ENCODE measurements around the gene BRIP1.
"Not testable (repeated sequence)": the region's sequence is repeated elsewhere in the genome, so short reads cannot be mapped to it uniquely, and the experiment has no call there.

The BRIP1 gene

DNA sequence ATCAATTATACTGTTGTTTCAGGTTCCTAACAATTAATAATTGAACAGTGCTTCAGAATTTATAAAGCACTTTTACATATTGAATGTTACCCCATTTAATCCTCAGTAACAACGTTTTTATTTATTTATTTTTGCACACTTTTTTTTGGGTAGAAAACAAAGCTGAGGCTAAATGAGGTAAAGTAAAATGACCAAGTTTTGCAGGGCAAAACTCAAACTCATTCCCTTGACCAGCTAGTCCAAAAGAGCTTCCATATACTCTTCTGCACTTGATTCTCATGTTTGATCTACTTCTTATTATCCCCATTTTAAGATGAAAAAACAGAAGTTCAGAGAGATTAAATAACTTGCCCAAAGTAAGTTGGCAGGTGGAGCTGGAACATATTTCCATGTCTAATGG is 191.2 kb downstream of the BRIP1 start:
- Histone ChIP-seq H3K9ac (ENCODE audit: low read length) (no peak overlapping the region), H3K4me3 (ENCODE audit: low read length) (no peak overlapping the region)

DNA sequence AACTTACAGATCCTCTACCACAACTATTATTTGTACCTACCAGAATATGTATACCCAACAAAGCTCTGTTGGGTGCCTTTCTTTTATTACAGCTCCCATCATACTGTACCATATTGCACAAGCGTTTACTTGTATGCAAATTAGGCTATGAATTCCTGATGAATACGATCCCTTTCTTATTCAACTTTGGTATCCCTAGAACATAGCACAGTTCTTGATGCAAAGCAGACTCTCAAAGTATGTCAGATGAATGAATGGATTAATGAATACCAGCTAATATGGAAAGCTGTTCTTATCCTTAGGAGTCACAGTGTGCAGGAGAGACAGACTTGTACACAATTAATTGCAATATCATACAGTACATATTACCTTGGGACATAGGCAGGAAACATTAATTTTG is 192.6 kb downstream of the BRIP1 start:
- DNase-seq (ENCODE audit: low read depth), result no peak
- H3K9me3 ChIP-seq (ENCODE audit: control insufficient read depth, low read length), result no peaks in the 10 kb centered on the region
- no peaks in the 10 kb centered on the region for H3K27me3 ChIP-seq (replicated peaks; ENCODE audit: control insufficient read depth, insufficient read depth, low read length)

More for the DNA sequence above, 191.2 kb downstream of the BRIP1 start:
- no peak for DNase-seq (ENCODE audit: low read depth)
- Histone ChIP-seq H3K36me3 (ENCODE audit: control insufficient read depth, insufficient read depth, low read length, severe bottlenecking) (no peaks in the 10 kb centered on the region), H3K4me1 (ENCODE audit: control insufficient read depth, insufficient read depth, low read length) (no peaks in the 10 kb centered on the region), H3K27me3 (replicated peaks; ENCODE audit: control insufficient read depth, insufficient read depth, low read length) (no peaks in the 10 kb centered on the region), H3K9me3 (ENCODE audit: control insufficient read depth, low read length) (no peaks in the 10 kb centered on the region)

DNA sequence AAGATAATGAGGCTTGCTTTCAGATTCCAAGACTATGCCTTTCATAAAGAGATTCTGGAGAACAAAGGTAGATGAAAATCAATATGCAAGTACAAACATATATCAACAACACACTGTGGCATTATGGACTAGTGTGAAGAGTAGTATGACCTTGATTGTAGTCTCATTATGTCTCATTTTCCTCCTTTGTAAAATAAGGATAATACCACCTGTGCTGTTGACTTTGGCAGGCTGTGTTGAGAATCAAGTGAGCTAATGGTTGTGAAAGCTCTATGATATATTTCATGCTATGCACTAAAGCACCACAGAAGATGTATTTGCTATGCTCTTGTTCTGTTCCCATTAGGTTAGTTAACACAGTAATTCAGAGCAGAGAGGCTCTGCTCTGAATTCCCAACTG is 193.8 kb downstream of the BRIP1 start:
- Histone ChIP-seq H3K4me1 (ENCODE audit: control insufficient read depth, insufficient read depth, low read length) (no peaks in the 10 kb centered on the region), H3K36me3 (ENCODE audit: control insufficient read depth, insufficient read depth, low read length, severe bottlenecking) (no peaks in the 10 kb centered on the region), H3K9ac (ENCODE audit: low read length) (no peak overlapping the region), H3K27me3 (replicated peaks; ENCODE audit: control insufficient read depth, insufficient read depth, low read length) (no peaks in the 10 kb centered on the region), H3K4me3 (ENCODE audit: low read length) (no peak overlapping the region), H3K9me3 (ENCODE audit: control insufficient read depth, low read length) (no peaks in the 10 kb centered on the region)
- no peak for DNase-seq (ENCODE audit: low read depth)

More for the DNA sequence above, 192.6 kb downstream of the BRIP1 start:
- H3K4me3 ChIP-seq (ENCODE audit: low read length), result no peak overlapping the region
- no peaks in the 10 kb centered on the region for H3K4me1 ChIP-seq (ENCODE audit: control insufficient read depth, insufficient read depth, low read length)
- no peaks in the 10 kb centered on the region for H3K36me3 ChIP-seq (ENCODE audit: control insufficient read depth, insufficient read depth, low read length, severe bottlenecking)
- no peak overlapping the region for H3K9ac ChIP-seq (ENCODE audit: low read length)

DNA sequence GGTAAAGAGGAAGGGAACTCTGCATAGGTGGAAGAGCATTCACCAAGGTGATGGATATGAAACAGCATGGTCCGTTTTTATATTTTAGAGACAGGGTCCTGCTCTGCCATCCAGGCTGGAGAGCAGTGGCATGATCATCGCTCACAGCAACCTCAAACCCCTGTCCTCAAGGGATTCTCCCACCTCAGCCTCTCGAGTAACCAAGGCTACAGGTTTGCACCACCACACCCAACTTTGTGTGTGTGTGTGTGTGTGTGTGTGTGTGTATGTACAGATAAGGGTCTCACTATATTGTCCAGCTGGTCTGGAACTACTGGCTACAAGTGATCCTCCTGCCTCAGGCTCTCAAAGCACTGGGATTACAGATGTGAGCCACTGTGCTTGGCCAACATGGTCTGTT is 194.8 kb downstream of the BRIP1 start:
- Histone ChIP-seq H3K9ac (ENCODE audit: low read length) (no peak overlapping the region), H3K27me3 (replicated peaks; ENCODE audit: control insufficient read depth, insufficient read depth, low read length) (no peaks in the 10 kb centered on the region), H3K4me3 (ENCODE audit: low read length) (no peak overlapping the region), H3K4me1 (ENCODE audit: control insufficient read depth, insufficient read depth, low read length) (peaks cover 3% of the 10 kb centered on the region), H3K36me3 (ENCODE audit: control insufficient read depth, insufficient read depth, low read length, severe bottlenecking) (no peaks in the 10 kb centered on the region), H3K9me3 (ENCODE audit: control insufficient read depth, low read length) (no peaks in the 10 kb centered on the region)
- no peak for DNase-seq (ENCODE audit: low read depth)

DNA sequence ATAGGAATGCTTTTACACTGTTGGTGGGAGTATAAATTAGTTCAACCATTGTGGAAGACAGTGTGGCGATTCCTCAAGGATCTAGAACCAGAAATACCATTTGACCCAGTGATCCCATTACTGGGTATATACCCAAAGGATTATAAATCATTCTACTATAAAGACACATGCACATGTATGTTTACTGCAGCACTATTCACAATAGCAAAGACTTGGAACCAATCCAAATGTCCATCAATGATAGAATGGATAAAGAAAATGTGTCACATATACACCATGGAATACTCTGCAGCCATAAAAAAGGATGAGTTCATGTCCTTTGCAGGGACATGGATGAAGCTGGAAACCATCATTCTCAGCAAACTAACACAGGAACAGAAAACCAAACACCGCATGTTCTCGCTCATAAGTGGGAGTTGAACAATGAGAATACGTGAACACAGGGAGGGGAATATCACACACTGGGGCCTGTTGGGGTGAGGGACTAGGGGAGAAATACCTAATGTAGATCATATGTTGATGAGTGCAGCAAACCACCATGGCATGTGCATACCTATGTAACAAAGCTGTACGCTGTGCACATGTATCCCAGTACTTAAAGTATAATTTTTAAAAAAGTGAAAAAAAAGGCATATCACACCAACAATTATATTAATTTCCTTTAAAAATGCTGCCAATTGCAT is 196.8 kb downstream of the BRIP1 start:
- H3K36me3 ChIP-seq (ENCODE audit: control insufficient read depth, insufficient read depth, low read length, severe bottlenecking); H3K4me3 ChIP-seq (ENCODE audit: low read length); H3K27me3 ChIP-seq (replicated peaks; ENCODE audit: control insufficient read depth, insufficient read depth, low read length); DNase-seq (ENCODE audit: low read depth); H3K4me1 ChIP-seq (ENCODE audit: control insufficient read depth, insufficient read depth, low read length); H3K9ac ChIP-seq (ENCODE audit: low read length); H3K9me3 ChIP-seq (ENCODE audit: control insufficient read depth, low read length): not testable (repeated sequence)

DNA sequence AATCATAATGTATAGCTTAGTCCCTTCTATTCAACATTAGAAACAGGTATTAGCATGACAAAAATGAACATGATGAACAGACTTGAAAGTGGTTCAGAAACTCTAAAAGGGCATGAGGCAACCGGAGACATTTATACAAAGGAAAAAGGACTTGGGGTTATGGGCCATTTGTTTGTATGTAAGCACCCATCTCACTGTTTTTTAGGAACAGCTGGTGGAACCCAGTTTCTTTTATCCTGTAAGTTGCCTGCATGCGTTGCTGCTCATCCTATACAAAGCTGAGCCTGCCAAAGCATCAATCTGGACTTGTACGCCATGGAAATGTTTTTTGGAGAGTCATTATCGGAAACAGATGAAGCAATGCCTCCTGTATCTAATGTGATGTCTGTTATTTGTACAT is 200.0 kb downstream of the BRIP1 start:
- H3K9me3 ChIP-seq (ENCODE audit: control insufficient read depth, low read length), result no peaks in the 10 kb centered on the region
- H3K36me3 ChIP-seq (ENCODE audit: control insufficient read depth, insufficient read depth, low read length, severe bottlenecking), result no peaks in the 10 kb centered on the region
- H3K27me3 ChIP-seq (replicated peaks; ENCODE audit: control insufficient read depth, insufficient read depth, low read length), result no peaks in the 10 kb centered on the region
- peak; percentile 1 for DNase-seq (ENCODE audit: low read depth)
- no peak overlapping the region for H3K9ac ChIP-seq (ENCODE audit: low read length)
- H3K4me1 ChIP-seq (ENCODE audit: control insufficient read depth, insufficient read depth, low read length), result peaks cover 4% of the 10 kb centered on the region
- H3K4me3 ChIP-seq (ENCODE audit: low read length), result no peak overlapping the region

DNA sequence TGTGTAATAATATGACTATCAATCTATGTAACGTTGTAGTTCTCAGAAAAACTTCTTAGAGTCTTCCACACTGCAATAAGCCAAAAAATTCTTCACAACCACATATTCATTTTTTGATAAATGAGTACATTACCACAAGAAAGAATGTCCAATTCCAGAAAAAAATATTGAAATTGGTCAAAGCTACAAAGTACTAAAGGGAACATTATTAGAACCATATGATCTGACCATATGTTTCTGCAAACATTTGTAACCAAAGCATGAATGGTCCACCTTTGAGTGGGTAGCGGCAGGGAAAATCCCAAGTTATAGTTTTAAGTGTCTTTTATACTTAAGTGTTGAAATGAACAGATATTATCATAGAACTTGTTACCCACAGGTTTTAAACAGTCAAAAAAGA is 200.6 kb downstream of the BRIP1 start:
- Histone ChIP-seq H3K27me3 (replicated peaks; ENCODE audit: control insufficient read depth, insufficient read depth, low read length) (no peaks in the 10 kb centered on the region), H3K4me3 (ENCODE audit: low read length) (no peak overlapping the region), H3K4me1 (ENCODE audit: control insufficient read depth, insufficient read depth, low read length) (peaks cover 4% of the 10 kb centered on the region), H3K9me3 (ENCODE audit: control insufficient read depth, low read length) (no peaks in the 10 kb centered on the region), H3K9ac (ENCODE audit: low read length) (no peak overlapping the region), H3K36me3 (ENCODE audit: control insufficient read depth, insufficient read depth, low read length, severe bottlenecking) (no peaks in the 10 kb centered on the region)
- DNase-seq (ENCODE audit: low read depth), result peak; percentile 38

DNA sequence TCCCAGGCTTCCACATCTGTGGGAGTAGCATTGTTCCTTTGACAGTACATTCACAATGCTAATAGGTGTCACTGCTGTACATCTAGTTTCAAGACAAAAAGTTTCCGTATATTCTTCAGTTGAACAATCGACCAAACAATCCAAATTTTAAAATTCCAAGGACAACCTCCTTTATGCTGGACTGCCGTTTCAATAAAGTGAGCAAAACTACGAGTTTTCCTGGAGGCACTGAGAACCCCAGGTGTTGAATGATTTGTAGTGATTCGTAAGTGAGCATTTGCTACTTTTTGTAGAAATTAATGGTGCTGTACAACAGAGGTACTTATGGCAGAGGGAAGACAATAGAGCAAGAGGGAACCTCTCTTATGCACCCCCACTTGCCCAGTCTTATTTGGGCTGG is 201.1 kb downstream of the BRIP1 start:
- Histone ChIP-seq H3K9me3 (ENCODE audit: control insufficient read depth, low read length) (no peaks in the 10 kb centered on the region), H3K4me3 (ENCODE audit: low read length) (no peak overlapping the region), H3K27me3 (replicated peaks; ENCODE audit: control insufficient read depth, insufficient read depth, low read length) (no peaks in the 10 kb centered on the region), H3K4me1 (ENCODE audit: control insufficient read depth, insufficient read depth, low read length) (peaks cover 4% of the 10 kb centered on the region), H3K9ac (ENCODE audit: low read length) (no peak overlapping the region), H3K36me3 (ENCODE audit: control insufficient read depth, insufficient read depth, low read length, severe bottlenecking) (no peaks in the 10 kb centered on the region)
- no peak for DNase-seq (ENCODE audit: low read depth)

DNA sequence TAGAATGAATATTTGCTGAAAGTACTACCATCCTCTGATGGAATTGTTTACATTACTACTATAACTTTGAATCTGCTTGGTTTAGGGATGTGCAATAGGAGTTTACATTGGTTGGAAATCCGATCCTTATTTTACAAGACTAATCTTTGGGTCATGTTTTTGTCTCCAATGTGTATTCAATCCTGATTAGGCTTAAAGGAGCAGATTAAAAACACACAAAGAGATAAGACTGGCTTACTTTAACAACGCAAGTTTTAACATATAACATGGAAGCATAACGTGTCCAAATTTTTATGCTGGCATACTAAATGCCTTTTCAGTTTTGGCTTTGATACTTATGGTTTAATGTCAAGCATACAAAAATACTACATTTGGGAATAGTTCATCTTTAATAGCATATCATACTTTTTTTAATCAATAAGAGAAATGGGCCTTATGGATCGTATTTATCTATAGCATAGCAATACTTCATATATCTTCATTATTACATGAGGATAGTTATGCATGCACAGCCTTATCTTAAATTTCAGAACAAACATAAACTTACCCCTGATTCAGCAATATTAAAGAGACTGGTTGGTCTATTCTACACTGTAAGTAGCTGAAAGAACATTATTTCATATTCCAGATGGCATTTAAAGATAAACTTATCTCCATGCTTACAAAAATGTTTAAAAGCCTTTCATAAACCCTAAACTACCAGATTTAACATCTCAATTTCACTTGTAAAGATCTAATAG is 202.4 kb downstream of the BRIP1 start:
- Histone ChIP-seq H3K36me3 (ENCODE audit: control insufficient read depth, insufficient read depth, low read length, severe bottlenecking) (no peaks in the 10 kb centered on the region), H3K4me1 (ENCODE audit: control insufficient read depth, insufficient read depth, low read length) (peaks cover 4% of the 10 kb centered on the region), H3K27me3 (replicated peaks; ENCODE audit: control insufficient read depth, insufficient read depth, low read length) (no peaks in the 10 kb centered on the region), H3K9ac (ENCODE audit: low read length) (no peak overlapping the region), H3K9me3 (ENCODE audit: control insufficient read depth, low read length) (no peaks in the 10 kb centered on the region), H3K4me3 (ENCODE audit: low read length) (no peak overlapping the region)
- DNase-seq (ENCODE audit: low read depth), result no peak

DNA sequence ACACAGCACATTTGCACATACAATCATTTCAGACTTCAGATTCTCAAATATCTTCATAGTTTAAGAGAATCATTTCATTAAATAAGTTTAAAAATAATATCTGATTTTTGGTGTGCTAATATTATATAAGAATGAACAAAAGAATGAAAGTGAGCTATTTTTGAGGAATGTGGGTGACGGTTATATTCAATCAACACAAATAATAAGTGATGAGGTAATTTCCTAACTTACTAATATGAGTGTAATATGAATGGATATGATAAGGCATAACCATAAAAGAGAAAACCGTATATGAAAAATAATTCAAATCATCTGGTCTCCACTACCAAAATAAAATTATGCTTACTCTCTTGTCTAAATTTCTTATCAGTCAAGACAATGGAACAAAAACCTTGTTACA is 203.9 kb downstream of the BRIP1 start:
- Histone ChIP-seq H3K9me3 (ENCODE audit: control insufficient read depth, low read length) (no peaks in the 10 kb centered on the region), H3K9ac (ENCODE audit: low read length) (no peak overlapping the region), H3K36me3 (ENCODE audit: control insufficient read depth, insufficient read depth, low read length, severe bottlenecking) (no peaks in the 10 kb centered on the region), H3K4me3 (ENCODE audit: low read length) (no peak overlapping the region), H3K27me3 (replicated peaks; ENCODE audit: control insufficient read depth, insufficient read depth, low read length) (no peaks in the 10 kb centered on the region), H3K4me1 (ENCODE audit: control insufficient read depth, insufficient read depth, low read length) (peaks cover 4% of the 10 kb centered on the region)
- no peak for DNase-seq (ENCODE audit: low read depth)

DNA sequence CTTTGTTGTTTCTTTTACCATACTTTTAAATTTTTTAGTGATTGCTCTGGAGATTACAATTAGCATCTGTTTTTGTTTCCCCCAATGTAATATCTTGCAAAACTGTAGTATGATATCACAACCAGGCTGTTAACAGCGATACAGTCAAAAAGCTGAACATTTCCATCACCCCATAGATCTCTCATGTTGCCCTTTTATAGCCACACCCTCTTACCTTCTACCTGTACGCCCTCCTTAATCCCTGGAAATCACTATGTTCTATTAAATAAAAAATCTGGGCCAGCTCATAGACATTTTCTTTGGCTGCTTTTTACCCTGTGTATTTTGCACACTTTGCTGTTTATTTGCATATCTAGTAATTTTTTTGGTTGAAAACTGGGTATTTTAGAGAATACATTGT is 205.1 kb downstream of the BRIP1 start:
- no peaks in the 10 kb centered on the region for H3K27me3 ChIP-seq (replicated peaks; ENCODE audit: control insufficient read depth, insufficient read depth, low read length)
- H3K4me3 ChIP-seq (ENCODE audit: low read length), result no peak overlapping the region
- H3K36me3 ChIP-seq (ENCODE audit: control insufficient read depth, insufficient read depth, low read length, severe bottlenecking), result no peaks in the 10 kb centered on the region
- peak; percentile 40 for DNase-seq (ENCODE audit: low read depth)
- H3K9ac ChIP-seq (ENCODE audit: low read length), result no peak overlapping the region
- H3K9me3 ChIP-seq (ENCODE audit: control insufficient read depth, low read length), result peaks cover 4% of the 10 kb centered on the region
- H3K4me1 ChIP-seq (ENCODE audit: control insufficient read depth, insufficient read depth, low read length), result no peaks in the 10 kb centered on the region
